Mononuclear cell (primary cell): ENCODE measurements around the gene USP54. TPM values are rescaled to one million over a fixed set of nuclear protein-coding genes. Genes with fewer than 3 reads are reported as not detected.

Experiments used
- H3K27me3 ChIP-seq: 2 replicates; pipeline ENCODE4 v1.6.0; 2011; ENCODE audit warnings: low read length, control low read depth; ENCODE audit not compliant: insufficient read depth
- H3K4me1 ChIP-seq: 2 replicates; pipeline ENCODE4 v1.5.1; 2011; ENCODE audit warnings: mild to moderate bottlenecking, low read length, control low read depth; ENCODE audit not compliant: insufficient read depth
- H3K4me3 ChIP-seq: 2 replicates; pipeline ENCODE4 v1.5.1; 2011; ENCODE audit warnings: mild to moderate bottlenecking, low read length, moderate library complexity
- H3K9me3 ChIP-seq: 2 replicates; pipeline ENCODE4 v1.5.1; 2011; ENCODE audit warnings: low read depth, mild to moderate bottlenecking, control low read depth, low read length
- total RNA-seq: library from RNA; depleted of rRNA; stranded (reverse); fragments of >200 nt; gene quantifications from one replicate; pipeline ENCODE4 v1.2.3, GENCODE V29; 2012

The USP54 gene
- total RNA-seq, 1 donor, result 1.8 TPM

- no peaks in the 10 kb centered on the region for H3K4me1 ChIP-seq
- no peaks in the 10 kb centered on the region for H3K9me3 ChIP-seq
- H3K4me3 ChIP-seq, result no peak overlapping the region
- no peaks in the 10 kb centered on the region for H3K27me3 ChIP-seq
These were observed 71.8 kb downstream of the USP54 start for GRCh38 chr10:73519336-73519735.

DNA sequence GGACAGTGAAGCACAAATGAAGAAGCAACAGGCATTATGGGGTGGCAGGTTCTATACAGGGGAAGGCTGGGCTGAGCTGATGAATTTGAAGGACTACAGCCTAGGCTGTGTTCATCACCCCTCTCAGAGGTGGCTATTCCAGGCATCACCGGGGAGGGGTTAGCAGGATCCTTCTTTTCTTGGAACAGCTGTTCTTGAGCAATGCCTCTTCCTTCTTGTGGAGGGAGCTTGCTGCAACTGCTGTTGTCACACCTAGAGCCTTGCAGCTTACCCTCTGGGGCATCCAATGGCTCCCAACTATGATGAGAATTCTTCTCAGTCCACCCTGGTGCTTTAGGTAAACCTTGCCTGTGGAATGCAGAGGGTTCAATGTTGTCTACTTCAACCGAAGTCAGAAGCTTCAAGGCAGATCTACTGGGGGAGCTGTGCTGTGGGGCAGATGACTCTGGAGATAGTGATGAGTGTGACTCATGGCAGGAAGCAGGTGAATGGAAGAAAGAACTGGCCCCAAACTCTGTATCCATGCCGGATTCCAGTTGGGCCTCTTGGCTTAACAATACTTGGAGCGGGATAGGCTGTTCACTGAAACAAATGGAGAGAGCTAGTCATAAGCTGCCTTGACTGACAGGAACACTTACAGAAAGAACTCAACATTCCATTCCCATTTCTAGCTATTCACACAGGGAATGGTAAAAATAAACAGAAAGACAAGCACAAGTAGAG, 73.8 kb downstream of the USP54 start:
- H3K27me3 ChIP-seq, result no peaks in the 10 kb centered on the region
- H3K4me3 ChIP-seq, result no peak overlapping the region
- no peaks in the 10 kb centered on the region for H3K4me1 ChIP-seq
- H3K9me3 ChIP-seq, result no peaks in the 10 kb centered on the region

DNA sequence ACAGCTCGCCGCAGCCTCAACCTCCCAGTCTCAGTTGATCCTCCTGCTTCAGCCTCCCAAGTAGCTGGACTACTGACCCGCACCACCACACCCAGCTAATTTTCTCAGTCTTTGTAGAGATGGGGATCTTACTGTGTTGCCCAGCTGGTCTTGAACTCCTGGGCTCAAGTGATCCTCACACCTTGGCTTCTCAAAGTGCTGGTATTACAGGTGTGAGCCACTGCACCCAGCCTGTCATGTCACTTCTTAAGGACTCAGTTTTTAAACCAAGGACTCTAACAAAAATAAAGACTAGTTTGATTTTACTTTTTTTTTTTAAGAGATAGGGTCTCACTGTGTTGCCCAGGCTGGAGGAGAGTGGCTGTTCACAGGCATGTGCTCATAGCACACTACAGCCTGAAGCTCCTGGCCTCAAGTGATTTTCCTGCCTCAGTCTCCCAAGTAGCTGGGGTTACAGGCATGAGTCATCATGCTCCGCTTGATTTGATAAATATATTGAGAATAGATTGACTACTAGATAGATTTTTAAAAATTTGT, 78.9 kb downstream of the USP54 start:
- H3K27me3 ChIP-seq, result no peaks in the 10 kb centered on the region
- no peaks in the 10 kb centered on the region for H3K9me3 ChIP-seq
- H3K4me3 ChIP-seq, result no peak overlapping the region
- no peaks in the 10 kb centered on the region for H3K4me1 ChIP-seq

- Histone ChIP-seq H3K4me1 (no peaks in the 10 kb centered on the region), H3K4me3 (no peak overlapping the region), H3K27me3 (no peaks in the 10 kb centered on the region), H3K9me3 (no peaks in the 10 kb centered on the region)
These were observed 81.4 kb downstream of the USP54 start for GRCh38 chr10:73509695-73510094.

GRCh38 chr10:73506491-73506890, 84.7 kb downstream of the USP54 start:
- Histone ChIP-seq H3K4me1 (peaks cover 7% of the 10 kb centered on the region), H3K9me3 (no peaks in the 10 kb centered on the region), H3K4me3 (no peak overlapping the region), H3K27me3 (no peaks in the 10 kb centered on the region)

GRCh38 chr10:73506074-73506473, 85.1 kb downstream of the USP54 start:
- Histone ChIP-seq H3K4me3 (no peak overlapping the region), H3K27me3 (no peaks in the 10 kb centered on the region), H3K4me1 (peaks cover 11% of the 10 kb centered on the region), H3K9me3 (no peaks in the 10 kb centered on the region)

DNA sequence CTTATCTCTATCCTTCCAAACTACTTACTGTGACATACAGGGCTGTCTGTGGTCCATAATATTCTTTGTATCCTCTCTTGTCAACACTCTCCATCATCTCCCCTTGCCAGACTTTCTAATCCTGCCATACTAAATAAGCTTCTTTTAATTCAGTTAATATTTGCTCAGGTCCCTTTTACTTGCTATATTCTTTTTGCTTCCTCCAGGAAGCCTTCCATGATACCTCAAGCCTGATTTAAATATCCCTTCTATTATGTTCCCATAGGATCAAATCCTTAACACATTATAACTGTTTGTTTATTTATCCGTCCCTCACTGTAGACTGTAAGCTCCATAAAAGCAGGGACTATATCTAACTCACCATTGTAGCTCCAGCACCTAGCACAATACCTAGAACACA, 88.1 kb downstream of the USP54 start:
- H3K4me1 ChIP-seq, result peaks cover 19% of the 10 kb centered on the region
- H3K4me3 ChIP-seq, result no peak overlapping the region
- no peaks in the 10 kb centered on the region for H3K27me3 ChIP-seq
- no peaks in the 10 kb centered on the region for H3K9me3 ChIP-seq

DNA sequence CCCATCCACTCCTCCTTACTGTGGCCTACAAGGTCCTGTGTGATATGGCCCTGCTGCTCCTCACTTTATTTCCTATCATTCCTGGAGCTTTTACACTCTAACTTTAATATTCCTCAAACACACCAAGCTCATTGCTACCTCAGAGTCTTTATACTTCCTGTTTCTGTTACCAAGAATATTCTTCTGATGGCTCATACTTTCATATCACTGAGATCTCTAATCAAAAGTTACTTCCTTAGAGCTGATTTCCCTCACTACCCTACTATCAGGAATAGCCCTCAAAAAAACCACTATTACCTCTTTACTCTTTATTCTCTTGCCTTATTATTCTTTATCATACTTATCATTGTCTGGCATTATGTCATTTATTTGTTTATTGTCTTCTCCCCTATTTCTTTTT, 89.5 kb downstream of the USP54 start:
- Histone ChIP-seq H3K27me3 (no peaks in the 10 kb centered on the region), H3K4me3 (no peak overlapping the region), H3K9me3 (no peaks in the 10 kb centered on the region), H3K4me1 (peaks cover 25% of the 10 kb centered on the region)

DNA sequence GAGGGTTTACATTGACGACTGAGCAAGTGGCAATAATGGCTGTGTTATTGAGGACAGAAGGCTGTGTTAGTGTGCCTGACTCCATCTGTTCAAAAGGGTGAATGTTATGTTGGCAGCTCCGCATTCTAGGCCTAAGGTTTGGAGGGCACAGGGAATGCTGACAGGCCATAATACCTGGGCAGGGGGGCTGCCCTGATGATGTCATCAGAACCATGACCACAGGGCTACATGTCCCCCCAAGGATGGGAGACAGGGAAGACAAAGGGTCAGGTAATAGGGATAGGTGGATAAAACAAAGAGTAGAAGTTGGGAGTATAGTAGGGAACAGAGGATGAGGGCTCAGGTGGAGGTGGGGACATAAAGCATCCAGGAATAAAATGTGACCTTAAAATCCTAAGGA, 93.5 kb downstream of the USP54 start:
- H3K4me3 ChIP-seq, result no peak overlapping the region
- peaks cover 52% of the 10 kb centered on the region for H3K4me1 ChIP-seq
- H3K9me3 ChIP-seq, result no peaks in the 10 kb centered on the region
- no peaks in the 10 kb centered on the region for H3K27me3 ChIP-seq

DNA sequence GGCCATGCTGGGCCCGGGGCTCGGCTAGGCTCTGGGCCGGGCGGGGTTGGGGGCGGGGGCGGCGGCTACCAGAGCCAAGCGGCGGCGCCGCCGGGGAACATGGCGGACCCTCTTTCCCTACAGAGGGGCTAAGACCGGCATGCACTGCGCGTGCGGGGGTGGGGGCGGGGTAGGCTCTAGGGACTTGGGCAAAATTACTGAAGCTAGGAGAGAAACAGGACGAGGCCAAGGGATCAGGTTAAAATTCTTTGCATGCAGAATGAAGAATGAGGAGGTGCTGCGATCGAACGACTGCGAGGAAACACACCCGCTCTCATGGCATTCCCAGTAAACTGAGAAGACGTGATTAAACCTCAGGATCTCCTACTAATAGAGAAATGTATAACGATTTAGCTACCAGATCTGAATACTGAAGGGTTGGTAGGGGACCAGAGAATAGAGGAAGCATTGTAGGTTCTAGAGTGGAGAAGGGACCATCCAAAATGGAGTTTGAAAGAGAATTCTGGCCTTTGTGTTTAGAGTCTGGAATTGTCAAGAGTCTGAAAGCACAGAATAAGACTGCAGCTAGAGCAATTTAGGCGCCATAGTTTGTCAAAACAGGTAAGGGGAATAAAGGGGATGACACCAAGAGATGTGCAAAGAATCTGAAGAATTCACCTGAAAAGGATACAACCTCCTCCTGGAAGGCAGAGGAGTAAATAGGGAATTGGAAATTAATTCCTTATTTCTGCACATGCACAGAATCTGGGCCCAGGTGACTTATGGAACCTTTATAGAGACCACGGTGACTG, 95.1 kb downstream of the USP54 start, which contains the start of gene PPP3CB:
Gene PPP3CB (minus strand): TSS at position 141 of the 791 bp plus-strand sequence. CDS start 135 bp downstream, at position 6.
- peak within 1 kb of the TSS; percentile 84 for H3K4me3 ChIP-seq

GRCh38 chr10:73495226-73495883, 95.8 kb downstream of the USP54 start:
- H3K9me3 ChIP-seq, result no peaks in the 10 kb centered on the region
- H3K27me3 ChIP-seq, result no peaks in the 10 kb centered on the region
- H3K4me1 ChIP-seq, result peaks cover 37% of the 10 kb centered on the region
- H3K4me3 ChIP-seq, result peak overlapping the region; percentile 84

More for the DNA sequence above, 95.1 kb downstream of the USP54 start, which contains the start of gene PPP3CB:
- Histone ChIP-seq H3K4me1 (peaks cover 41% of the 10 kb centered on the region), H3K9me3 (no peaks in the 10 kb centered on the region), H3K27me3 (no peaks in the 10 kb centered on the region)

GRCh38 chr10:73494877-73495225, 96.3 kb downstream of the USP54 start:
- H3K4me3 ChIP-seq, result peak overlapping the region; percentile 84
- peaks cover 36% of the 10 kb centered on the region for H3K4me1 ChIP-seq
- H3K27me3 ChIP-seq, result no peaks in the 10 kb centered on the region
- H3K9me3 ChIP-seq, result no peaks in the 10 kb centered on the region

GRCh38 chr10:73494213-73494612, 96.9 kb downstream of the USP54 start:
- H3K27me3 ChIP-seq, result no peaks in the 10 kb centered on the region
- peaks cover 36% of the 10 kb centered on the region for H3K4me1 ChIP-seq
- H3K9me3 ChIP-seq, result no peaks in the 10 kb centered on the region
- peak overlapping the region; percentile 84 for H3K4me3 ChIP-seq

GRCh38 chr10:73493781-73494180, 97.4 kb downstream of the USP54 start:
- Histone ChIP-seq H3K4me3 (peak overlapping the region; percentile 84), H3K4me1 (peaks cover 36% of the 10 kb centered on the region), H3K27me3 (no peaks in the 10 kb centered on the region), H3K9me3 (no peaks in the 10 kb centered on the region)

DNA sequence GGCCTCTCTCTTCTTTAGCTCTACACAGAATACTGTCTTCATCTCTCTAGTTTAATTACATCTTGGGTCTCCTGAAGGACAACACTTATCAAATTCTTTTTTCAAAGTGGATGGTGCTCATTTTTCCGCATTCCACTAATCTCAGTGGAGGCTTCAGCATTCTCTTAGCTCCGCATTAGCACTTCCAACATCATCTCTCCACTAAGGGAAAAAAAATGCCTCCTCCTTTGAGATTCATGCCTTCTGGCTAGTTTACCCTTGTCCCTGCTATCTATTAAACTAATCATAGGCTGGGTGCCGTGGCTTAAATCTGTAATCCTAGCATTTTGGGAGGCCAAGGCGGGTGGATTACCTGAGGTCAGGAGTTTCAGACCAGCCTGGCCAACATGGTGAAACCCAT, 104.5 kb downstream of the USP54 start:
- Histone ChIP-seq H3K4me3 (no peak overlapping the region), H3K9me3 (no peaks in the 10 kb centered on the region), H3K27me3 (no peaks in the 10 kb centered on the region), H3K4me1 (peaks cover 4% of the 10 kb centered on the region)
